Limb (tissue), 2 donors: ENCODE data around the gene GPD1L.
"Not testable (repeated sequence)": the region's sequence is repeated elsewhere in the genome, so short reads cannot be mapped to it uniquely, and the experiment has no call there.

Experiments used
- DNase-seq, 2 donors: peaks; one replicate each; pipeline ENCODE4 v3.0.0-alpha.2; 2016; ENCODE audit errors: extremely low spot score in 2 of 2

The GPD1L gene

GRCh38 chr3:32105291-32106131 lies 909 bp upstream of the GPD1L start:
- no peak for DNase-seq

GRCh38 chr3:32106929-32107362 lies 526 bp downstream of the GPD1L start:
- DNase-seq, result no peak

GRCh38 chr3:32108224-32108623 lies 1.8 kb downstream of the GPD1L start:
- DNase-seq, result not testable (repeated sequence)

- DNase-seq, result peak; percentile 57 to 72
These were observed 2.8 kb downstream of the GPD1L start for GRCh38 chr3:32109256-32109655.

- no peak for DNase-seq
These were observed 3.9 kb downstream of the GPD1L start for GRCh38 chr3:32110233-32110760.

- no peak for DNase-seq
These were observed 5.1 kb downstream of the GPD1L start for GRCh38 chr3:32111560-32111959.

GRCh38 chr3:32113566-32113965 lies 7.1 kb downstream of the GPD1L start:
- no peak for DNase-seq

- no peak for DNase-seq
These were observed 7.6 kb downstream of the GPD1L start for GRCh38 chr3:32113981-32114545.

GRCh38 chr3:32114546-32115386 lies 8.3 kb downstream of the GPD1L start:
- not testable (repeated sequence) for DNase-seq

- no peak for DNase-seq
These were observed 10.9 kb downstream of the GPD1L start for GRCh38 chr3:32117320-32117719.

- DNase-seq, result no peak
These were observed 11.8 kb downstream of the GPD1L start for GRCh38 chr3:32118215-32118614.

GRCh38 chr3:32120471-32120870 lies 14.1 kb downstream of the GPD1L start:
- no peak for DNase-seq

GRCh38 chr3:32121137-32121536 lies 14.7 kb downstream of the GPD1L start:
- DNase-seq, result no peak

GRCh38 chr3:32123620-32124019 lies 17.2 kb downstream of the GPD1L start:
- DNase-seq, result no peak

GRCh38 chr3:32125012-32125411 lies 18.6 kb downstream of the GPD1L start:
- no peak for DNase-seq

GRCh38 chr3:32126305-32127015 lies 20.0 kb downstream of the GPD1L start:
- DNase-seq, result no peak

- DNase-seq, result no peak
These were observed 20.9 kb downstream of the GPD1L start for GRCh38 chr3:32127219-32127826.

- no peak for DNase-seq
These were observed 22.5 kb downstream of the GPD1L start for GRCh38 chr3:32128936-32129335.

- DNase-seq, result no peak
These were observed 23.4 kb downstream of the GPD1L start for GRCh38 chr3:32129832-32130231.

- DNase-seq, result no peak
These were observed 25.7 kb downstream of the GPD1L start for GRCh38 chr3:32132121-32132520.

GRCh38 chr3:32132706-32133105 lies 26.3 kb downstream of the GPD1L start:
- no peak for DNase-seq
